Ishikawa (cell line): ENCODE data around the gene PKNOX2.

Source experiments
- CEBPB ChIP-seq: IDR thresholded peaks from 2 replicates; pipeline ENCODE4 v1.6.1; 2012
- CREB1 ChIP-seq: IDR thresholded peaks from 2 replicates; pipeline ENCODE4 v1.6.1; 2012; ENCODE audit warnings: low read depth
- FOXM1 ChIP-seq: IDR thresholded peaks from 2 replicates; pipeline ENCODE4 v1.6.1; 2012; ENCODE audit warnings: low read depth, borderline replicate concordance
- MAX ChIP-seq: IDR thresholded peaks from 2 replicates; pipeline ENCODE4 v1.6.1; 2012
- RAD21 ChIP-seq: IDR thresholded peaks from 2 replicates; pipeline ENCODE4 v1.6.1; 2012; ENCODE audit warnings: low read depth
- REST ChIP-seq: IDR thresholded peaks from 2 replicates; pipeline ENCODE4 v1.6.1; 2012; ENCODE audit warnings: low read depth, mild to moderate bottlenecking
- TAF1 ChIP-seq: IDR thresholded peaks from 2 replicates; pipeline ENCODE4 v1.6.1; 2012; ENCODE audit warnings: low read depth, mild to moderate bottlenecking
- TCF12 ChIP-seq: IDR thresholded peaks from 2 replicates; pipeline ENCODE4 v1.6.1; 2012; ENCODE audit warnings: low read depth
- TEAD4 ChIP-seq: IDR thresholded peaks from 2 replicates; pipeline ENCODE4 v1.6.1; 2012
- ZBTB7A ChIP-seq: IDR thresholded peaks from 2 replicates; pipeline ENCODE4 v1.6.1; 2012; ENCODE audit warnings: low read depth

- TF ChIP-seq CEBPB (no peak), REST (no peak), FOXM1 (no peak), RAD21 (no peak), ZBTB7A (no peak), CREB1 (no peak), TEAD4 (no peak), TCF12 (no peak), MAX (no peak), TAF1 (no peak)
These were observed 57.9 kb downstream of the PKNOX2 start for GRCh38 chr11:125222494-125222893.
